ENCODE data around the gene RING1.

GRCh38 chr6:33160096-33160495, 48.2 kb upstream of the RING1 start:
- TF ChIP-seq GATA2 (IDR thresholded peaks at IDR 0.05; ENCODE audit: low read depth, low read length) = no peak
- no peak for TF ChIP-seq GATA3 (IDR thresholded peaks at IDR 0.05; ENCODE audit: low read depth, low read length)

Data from SH-SY5Y (cell line).